GM19328 (cell line): ENCODE data around the gene PCNX4.

Experiments
- ATAC-seq: cut with Tn5 transposase; IDR thresholded peaks from one replicate; pipeline ENCODE4 v1.9.1; 2021; ENCODE audit warnings: mild to moderate bottlenecking, moderate library complexity; ENCODE audit not compliant: unreplicated experiment

Gene PCNX4

GRCh38 chr14:60170948-60171347, 79.2 kb downstream of the PCNX4 start:
- no peak for ATAC-seq

DNA sequence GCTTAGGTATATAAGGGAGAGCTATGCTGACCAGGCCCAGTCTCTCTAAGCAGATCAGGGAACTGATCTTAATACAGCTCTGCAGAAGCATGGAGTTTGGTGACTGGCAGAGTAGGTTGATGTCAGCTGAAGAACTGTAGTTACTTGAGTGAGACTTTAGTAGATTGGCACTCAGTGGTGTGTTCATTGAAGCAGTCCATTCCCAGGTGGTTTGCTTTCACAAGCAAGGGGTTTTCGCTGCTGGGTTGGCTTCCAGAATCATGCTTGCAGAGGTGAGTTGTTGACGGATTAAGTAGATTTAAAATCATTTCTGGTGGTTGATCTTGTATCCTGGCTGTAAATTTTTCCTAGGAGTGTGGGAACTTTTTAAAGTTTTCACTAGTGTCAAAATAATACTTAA, 80.0 kb downstream of the PCNX4 start:
- no peak for ATAC-seq

DNA sequence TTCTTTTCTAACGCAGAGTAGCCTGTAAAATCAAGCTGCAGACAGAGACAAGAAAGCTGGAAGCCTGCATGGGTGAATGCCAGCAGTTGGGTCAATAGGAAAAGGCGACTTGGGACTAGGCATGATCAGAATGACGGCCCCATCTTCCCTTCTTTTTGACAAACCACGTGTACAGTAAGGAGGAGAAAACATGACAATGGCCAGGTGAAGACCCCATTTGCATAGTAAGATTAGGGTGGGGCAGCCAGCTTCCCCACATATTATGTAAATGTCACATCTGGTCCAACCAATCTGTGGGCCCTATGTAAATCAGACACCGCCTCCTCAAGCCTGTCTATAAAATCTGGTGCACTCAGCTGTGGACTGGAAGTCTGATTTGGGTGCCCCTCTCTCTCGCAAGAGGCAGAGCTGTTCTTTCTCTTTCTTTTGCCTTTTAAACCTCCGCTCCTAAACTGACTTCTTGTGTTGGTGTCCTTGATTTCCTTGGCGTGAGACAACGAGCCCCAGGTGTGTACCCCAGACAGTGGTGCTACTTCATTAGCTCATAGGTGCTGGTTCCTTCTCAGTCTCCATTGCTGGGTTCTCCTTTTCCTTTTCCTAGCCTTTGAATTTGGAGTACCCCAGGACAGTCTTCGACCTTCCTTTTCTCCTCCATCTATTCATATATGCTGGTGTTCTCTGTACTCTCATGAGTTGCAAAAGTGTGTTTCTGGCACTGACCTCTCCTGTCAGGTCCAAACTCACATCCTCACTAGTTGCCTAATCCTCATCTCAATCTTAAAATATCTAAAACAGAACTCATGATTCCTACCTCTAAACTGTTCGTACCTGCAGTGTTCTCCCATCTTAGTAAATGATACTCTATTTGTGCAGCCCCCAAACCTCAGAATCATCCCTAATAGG, 82.9 kb downstream of the PCNX4 start:
- no peak for ATAC-seq

- ATAC-seq = no peak
Measured at GRCh38 chr14:60175255-60175902, 83.7 kb downstream of the PCNX4 start.

- ATAC-seq = no peak
Measured at GRCh38 chr14:60178164-60178563, 86.4 kb downstream of the PCNX4 start.

- ATAC-seq = no peak
Measured at GRCh38 chr14:60178820-60179219, 87.1 kb downstream of the PCNX4 start.

- ATAC-seq = no peak
Measured at GRCh38 chr14:60179431-60179869, 87.7 kb downstream of the PCNX4 start.

DNA sequence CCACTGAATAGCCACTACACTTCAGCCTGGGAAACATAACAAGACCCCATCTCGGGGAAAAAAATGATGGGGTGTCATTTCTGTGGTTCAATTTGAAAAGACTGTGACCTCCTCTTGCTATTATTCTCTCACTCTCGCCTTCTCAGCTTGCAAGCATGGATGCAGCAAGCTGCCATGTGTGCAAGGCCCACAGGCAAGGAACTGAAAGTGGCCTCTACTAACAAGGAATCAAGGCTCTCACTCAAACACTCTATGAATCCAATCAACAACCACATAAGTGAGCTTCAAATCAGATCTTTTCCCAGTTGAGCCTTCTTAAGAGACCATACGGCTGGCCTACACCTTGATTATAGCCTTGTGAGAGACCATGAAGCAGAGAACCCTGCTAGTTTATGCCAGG, 91.4 kb downstream of the PCNX4 start:
- ATAC-seq = no peak

DNA sequence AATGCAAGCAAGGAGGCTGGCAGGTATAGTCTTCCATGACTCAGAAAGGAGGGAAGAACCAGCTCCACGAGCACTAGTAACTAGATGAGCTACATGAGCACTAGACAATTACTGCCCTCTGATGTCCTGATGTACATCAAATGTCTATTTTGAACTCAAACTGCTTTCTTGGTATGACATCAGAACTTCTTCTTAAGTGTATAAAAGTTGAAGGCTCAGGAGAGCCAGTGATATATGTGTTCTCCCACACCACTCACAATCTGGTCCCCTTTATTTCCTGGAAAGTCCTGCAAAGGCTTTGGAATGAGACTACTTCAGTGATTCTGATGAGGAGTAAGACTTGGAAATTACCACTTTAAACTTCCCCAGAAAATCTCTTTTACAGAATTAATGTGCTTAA, 92.0 kb downstream of the PCNX4 start:
- ATAC-seq = peak; percentile 31

DNA sequence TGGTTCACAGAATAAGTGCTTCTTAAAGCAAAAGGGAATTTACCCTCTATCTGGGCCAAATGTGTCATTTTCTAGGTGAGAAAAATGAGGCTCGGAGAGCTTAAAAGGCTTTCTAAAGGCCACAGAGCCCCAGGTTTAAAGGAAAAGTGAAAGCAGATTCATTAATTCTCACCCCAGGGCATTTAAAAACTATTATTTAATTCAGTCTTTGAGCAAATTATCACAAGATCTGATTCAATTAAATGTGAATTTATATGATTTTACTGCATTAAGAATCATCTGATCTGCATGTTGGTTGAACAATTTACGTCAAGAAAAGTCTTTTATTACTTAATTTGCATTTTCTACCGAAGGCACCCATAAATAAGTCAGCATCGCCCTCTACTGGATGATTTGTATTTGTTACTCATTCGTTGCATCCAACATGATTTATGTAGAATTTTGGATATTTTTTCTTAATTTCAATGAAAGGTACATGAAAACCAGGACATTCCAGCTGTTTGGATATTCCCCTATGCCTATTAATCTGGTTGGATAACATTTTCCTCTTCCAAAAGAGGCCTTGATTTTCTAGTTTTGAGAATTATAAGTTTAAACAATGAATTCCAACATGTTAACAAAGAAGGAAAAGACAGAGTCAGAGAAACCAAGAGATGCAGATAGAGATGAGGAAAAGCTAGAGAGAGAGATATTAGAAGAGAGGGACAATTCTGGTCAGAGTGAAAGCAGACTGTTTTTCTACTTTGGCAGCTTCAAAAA, 92.6 kb downstream of the PCNX4 start:
- peak; percentile 42 for ATAC-seq

- ATAC-seq = no peak
Measured at GRCh38 chr14:60184905-60185555, 93.3 kb downstream of the PCNX4 start.

DNA sequence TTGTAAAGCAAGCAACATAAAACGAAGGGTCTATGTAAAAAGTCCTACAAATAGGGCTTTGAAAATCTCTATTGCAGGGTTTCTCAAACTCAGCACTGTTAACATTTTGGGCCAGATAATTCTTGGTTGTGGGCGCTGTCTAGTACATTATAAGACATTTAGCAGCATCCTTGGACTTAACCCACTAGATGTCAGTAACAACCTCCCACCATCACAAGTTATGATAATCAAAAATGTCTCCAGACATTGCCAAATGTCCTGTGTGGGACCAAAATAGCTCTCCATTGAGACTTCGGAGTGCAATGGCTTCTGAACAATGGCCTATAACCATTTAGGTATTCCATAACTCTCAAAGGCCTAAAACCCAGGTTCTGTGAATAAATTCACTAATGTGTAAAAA, 96.4 kb downstream of the PCNX4 start:
- no peak for ATAC-seq

DNA sequence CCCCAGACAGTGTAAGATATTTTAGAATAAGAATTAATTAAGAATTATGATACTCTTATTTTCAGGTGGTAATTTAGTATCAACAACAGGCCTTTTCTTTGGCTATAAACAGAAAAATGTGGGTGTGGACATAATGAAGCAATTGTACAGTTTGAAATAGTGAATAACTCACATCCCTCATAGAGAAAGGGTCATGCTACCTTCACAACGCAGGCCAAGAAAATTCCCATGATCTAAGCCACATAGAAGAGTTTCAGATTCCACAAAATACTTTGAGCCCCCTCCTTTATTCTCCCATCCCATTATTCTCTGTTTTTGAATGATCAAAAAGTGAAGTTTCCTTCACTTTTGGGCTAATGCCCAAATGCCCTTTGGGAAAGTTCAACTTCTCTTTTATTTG, 97.0 kb downstream of the PCNX4 start:
- ATAC-seq = no peak

GRCh38 chr14:60189923-60190840, 98.5 kb downstream of the PCNX4 start:
- ATAC-seq = no peak

- peak; percentile 74 for ATAC-seq
Measured at GRCh38 chr14:60195179-60195810, 103.6 kb downstream of the PCNX4 start.

GRCh38 chr14:60196291-60196690, 104.6 kb downstream of the PCNX4 start:
- no peak for ATAC-seq

GRCh38 chr14:60197629-60198303, 106.0 kb downstream of the PCNX4 start:
- no peak for ATAC-seq

GRCh38 chr14:60199321-60199720, 107.6 kb downstream of the PCNX4 start:
- no peak for ATAC-seq
